Prostate gland (tissue), 2 donors: ENCODE measurements around the gene PHAF1.

ENCODE experiments used
- CTCF ChIP-seq, 4 experiments: fragments of 200-600 bp in 2 of 4; fragments of 450-650 bp in 2 of 4; sonication (generic) in 2 of 4; IDR thresholded peaks; 1 replicate in 3 of 4; 2 replicates in 1 of 4; pipeline ENCODE4 v1.5.1; 2016 to 2019; ENCODE audit warnings: antibody characterized with exemption in 4 of 4, mild to moderate bottlenecking in 2 of 4, moderate library complexity in 2 of 4
- POLR2A ChIP-seq: fragments of 450-650 bp; IDR thresholded peaks from one replicate; pipeline ENCODE4 v1.6.1; 2016; ENCODE audit warnings: antibody characterized with exemption, mild to moderate bottlenecking
- POLR2AphosphoS5 ChIP-seq: sonication (generic); formaldehyde crosslinking; IDR thresholded peaks from one replicate; pipeline ENCODE4 v1.6.1; 2017; ENCODE audit warnings: antibody characterized with exemption

- TF ChIP-seq CTCF (IDR thresholded peaks at IDR 0.05) (no peak), POLR2A (no peak), POLR2AphosphoS5 (no peak)
These were observed 56.4 kb downstream of the PHAF1 start for GRCh38 chr16:67166110-67166547.
